ENCODE results near the gene CHPF2.

DNA sequence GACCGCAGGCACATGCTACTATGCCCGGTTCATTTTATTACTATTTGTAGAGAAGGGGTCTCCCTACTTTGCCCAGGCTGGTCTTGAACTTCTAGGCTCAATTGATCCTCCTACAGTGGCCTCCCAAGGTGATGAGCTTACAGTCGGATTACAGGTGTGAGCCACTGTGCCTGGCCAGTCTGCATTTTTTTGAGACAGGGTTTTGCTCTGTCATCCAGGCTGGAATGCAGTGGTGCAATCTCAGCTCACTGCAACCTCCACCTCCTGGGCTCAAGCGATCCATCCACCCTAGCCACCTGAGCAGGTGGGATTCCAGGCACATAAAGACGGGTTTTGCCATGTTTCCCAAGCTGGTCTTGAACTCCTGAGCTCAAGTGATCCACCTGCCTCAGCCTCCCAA lies 19.7 kb upstream of the CHPF2 start:
- TF ChIP-seq POLR2A (IDR thresholded peaks at IDR 0.05) = no peak
- TF ChIP-seq, protein P1, sequence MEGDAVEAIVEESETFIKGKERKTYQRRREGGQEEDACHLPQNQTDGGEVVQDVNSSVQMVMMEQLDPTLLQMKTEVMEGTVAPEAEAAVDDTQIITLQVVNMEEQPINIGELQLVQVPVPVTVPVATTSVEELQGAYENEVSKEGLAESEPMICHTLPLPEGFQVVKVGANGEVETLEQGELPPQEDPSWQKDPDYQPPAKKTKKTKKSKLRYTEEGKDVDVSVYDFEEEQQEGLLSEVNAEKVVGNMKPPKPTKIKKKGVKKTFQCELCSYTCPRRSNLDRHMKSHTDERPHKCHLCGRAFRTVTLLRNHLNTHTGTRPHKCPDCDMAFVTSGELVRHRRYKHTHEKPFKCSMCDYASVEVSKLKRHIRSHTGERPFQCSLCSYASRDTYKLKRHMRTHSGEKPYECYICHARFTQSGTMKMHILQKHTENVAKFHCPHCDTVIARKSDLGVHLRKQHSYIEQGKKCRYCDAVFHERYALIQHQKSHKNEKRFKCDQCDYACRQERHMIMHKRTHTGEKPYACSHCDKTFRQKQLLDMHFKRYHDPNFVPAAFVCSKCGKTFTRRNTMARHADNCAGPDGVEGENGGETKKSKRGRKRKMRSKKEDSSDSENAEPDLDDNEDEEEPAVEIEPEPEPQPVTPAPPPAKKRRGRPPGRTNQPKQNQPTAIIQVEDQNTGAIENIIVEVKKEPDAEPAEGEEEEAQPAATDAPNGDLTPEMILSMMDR (IDR thresholded peaks at IDR 0.05) = no peak

Data from tibial nerve (tissue), 3 donors.